Stomach (tissue), 4 donors: ENCODE measurements around the gene KCNK10.

Source experiments
- CTCF ChIP-seq, 7 experiments: fragments of 450-650 bp in 4 of 7; fragments of 200-600 bp in 3 of 7; sonication (generic) in 3 of 7; IDR thresholded peaks; one replicate each; pipeline ENCODE4 v1.5.1; 2016 to 2019; ENCODE audit warnings: antibody characterized with exemption in 7 of 7, control low read depth in 2 of 7, mild to moderate bottlenecking in 1 of 7
- POLR2A ChIP-seq, 4 donors: fragments of 450-650 bp; IDR thresholded peaks; one replicate each; pipeline ENCODE4 v1.6.1; 2016; ENCODE audit warnings: antibody characterized with exemption in 4 of 4, control low read depth in 2 of 4, mild to moderate bottlenecking in 1 of 4, moderate library complexity in 1 of 4

GRCh38 chr14:88346048-88346639, 23.1 kb upstream of the KCNK10 start:
- no peak for TF ChIP-seq CTCF (IDR thresholded peaks at IDR 0.05)
- no peak for TF ChIP-seq POLR2A (IDR thresholded peaks at IDR 0.05)
